Activated T-helper 1 cell treated with anti-CD3 and anti-CD28 coated beads, Interleukin-12 subunit alpha, Interleukin-12 subunit beta, Interleukin-2, Interleukin-4 antibody, amounts not matched to agents 30 ng/mL and 10 ng/mL and 1 ng/mL, durations not matched to agents 14 hours and 24 hours and 36 hours (primary cell): ENCODE data around the gene ANGPTL2. TPM values are rescaled to one million over a fixed set of nuclear protein-coding genes. Genes with fewer than 3 reads are reported as not detected.

ENCODE experiments used
- DNase-seq: peaks from one replicate; pipeline ENCODE4 v3.0.0; 2021; ENCODE audit warnings: low spot score
- H3K27ac Mint-ChIP-seq: one replicate; pipeline ENCODE4 v1.8.0; 2021; ENCODE audit warnings: mild to moderate bottlenecking, mixed read lengths
- H3K27me3 Mint-ChIP-seq: one replicate; pipeline ENCODE4 v1.8.0; 2022; ENCODE audit warnings: mild to moderate bottlenecking, moderate library complexity, mixed read lengths; ENCODE audit not compliant: insufficient read depth
- H3K36me3 Mint-ChIP-seq: one replicate; pipeline ENCODE4 v1.8.0; 2021; ENCODE audit warnings: low read depth, mixed read lengths
- H3K4me1 Mint-ChIP-seq: one replicate; pipeline ENCODE4 v1.8.0; 2021; ENCODE audit warnings: low read depth, mixed read lengths
- H3K4me3 Mint-ChIP-seq: one replicate; pipeline ENCODE4 v1.8.0; 2021; ENCODE audit warnings: mild to moderate bottlenecking, moderate library complexity, mixed read lengths
- H3K9me3 Mint-ChIP-seq: one replicate; pipeline ENCODE4 v1.8.0; 2021; ENCODE audit warnings: mixed read lengths
- intact Hi-C: fragments of 100-400 bp; cut with micrococcal nuclease; formaldehyde crosslinking; loops from one replicate; pipeline ENCODE4 v1.15.1; 2024
- total RNA-seq: library from RNA; stranded (reverse); gene quantifications from 2 replicates; pipeline ENCODE4 v1.2.3, GENCODE V29; 2022

ANGPTL2 gene
- total RNA-seq, 1 donor from 2014 or later: not detected

GRCh38 chr9:127114606-127115005, 7.8 kb downstream of the ANGPTL2 start:
- intact Hi-C loops: no loop called here
- no peak for DNase-seq

GRCh38 chr9:127113191-127113972, 9.1 kb downstream of the ANGPTL2 start:
- Mint-ChIP-seq H3K4me1 (peaks cover 18% of the 10 kb centered on the region), H3K27ac (no peak overlapping the region), H3K27me3 (peaks cover 15% of the 10 kb centered on the region), H3K9me3 (no peaks in the 10 kb centered on the region), H3K36me3 (peaks cover 2% of the 10 kb centered on the region), H3K4me3 (no peak overlapping the region)
- no peak for DNase-seq
- intact Hi-C loops: no loop called here

More at GRCh38 chr9:127114606-127115005, 7.8 kb downstream of the ANGPTL2 start:
- Mint-ChIP-seq H3K9me3 (no peaks in the 10 kb centered on the region), H3K36me3 (peaks cover 2% of the 10 kb centered on the region), H3K27ac (no peak overlapping the region), H3K27me3 (peaks cover 16% of the 10 kb centered on the region), H3K4me3 (no peak overlapping the region), H3K4me1 (peaks cover 18% of the 10 kb centered on the region)

- Mint-ChIP-seq H3K4me1 (peaks cover 18% of the 10 kb centered on the region), H3K27ac (no peak overlapping the region), H3K9me3 (no peaks in the 10 kb centered on the region), H3K27me3 (peaks cover 15% of the 10 kb centered on the region), H3K4me3 (no peak overlapping the region), H3K36me3 (peaks cover 2% of the 10 kb centered on the region)
- DNase-seq: no peak
- intact Hi-C loops: no loop called here
These were observed 9.7 kb downstream of the ANGPTL2 start for GRCh38 chr9:127112735-127113161.

GRCh38 chr9:127112056-127112455, 10.4 kb downstream of the ANGPTL2 start:
- peaks cover 2% of the 10 kb centered on the region for H3K36me3 Mint-ChIP-seq
- H3K4me3 Mint-ChIP-seq: no peak overlapping the region
- intact Hi-C loops: no loop called here
- peaks cover 14% of the 10 kb centered on the region for H3K4me1 Mint-ChIP-seq
- no peaks in the 10 kb centered on the region for H3K9me3 Mint-ChIP-seq
- H3K27ac Mint-ChIP-seq: no peak overlapping the region
- DNase-seq: no peak
- H3K27me3 Mint-ChIP-seq: peaks cover 13% of the 10 kb centered on the region

GRCh38 chr9:127109212-127109711, 13.2 kb downstream of the ANGPTL2 start:
- no peaks in the 10 kb centered on the region for H3K36me3 Mint-ChIP-seq
- DNase-seq: no peak
- H3K9me3 Mint-ChIP-seq: no peaks in the 10 kb centered on the region
- intact Hi-C loops: no loop called here
- no peaks in the 10 kb centered on the region for H3K4me1 Mint-ChIP-seq
- H3K27me3 Mint-ChIP-seq: peaks cover 22% of the 10 kb centered on the region
- H3K27ac Mint-ChIP-seq: no peak overlapping the region
- no peak overlapping the region for H3K4me3 Mint-ChIP-seq

- DNase-seq: no peak
- H3K9me3 Mint-ChIP-seq: no peaks in the 10 kb centered on the region
- intact Hi-C loops: no loop called here
- H3K36me3 Mint-ChIP-seq: no peaks in the 10 kb centered on the region
- no peaks in the 10 kb centered on the region for H3K4me1 Mint-ChIP-seq
- H3K4me3 Mint-ChIP-seq: no peak overlapping the region
- peaks cover 22% of the 10 kb centered on the region for H3K27me3 Mint-ChIP-seq
- H3K27ac Mint-ChIP-seq: no peak overlapping the region
These were observed 14.2 kb downstream of the ANGPTL2 start for GRCh38 chr9:127107929-127108876.

- Mint-ChIP-seq H3K4me1 (no peaks in the 10 kb centered on the region), H3K9me3 (no peaks in the 10 kb centered on the region), H3K27me3 (peaks cover 22% of the 10 kb centered on the region), H3K36me3 (no peaks in the 10 kb centered on the region), H3K4me3 (no peak overlapping the region), H3K27ac (no peak overlapping the region)
- intact Hi-C loops: no loop called here
- DNase-seq: no peak
These were observed 15.1 kb downstream of the ANGPTL2 start for GRCh38 chr9:127107171-127107928.

GRCh38 chr9:127106466-127106855, 16.0 kb downstream of the ANGPTL2 start:
- intact Hi-C loops: no loop called here
- Mint-ChIP-seq H3K4me1 (no peaks in the 10 kb centered on the region), H3K36me3 (no peaks in the 10 kb centered on the region), H3K27ac (no peak overlapping the region), H3K4me3 (no peak overlapping the region), H3K27me3 (peaks cover 25% of the 10 kb centered on the region), H3K9me3 (no peaks in the 10 kb centered on the region)
- no peak for DNase-seq

- Mint-ChIP-seq H3K4me3 (no peak overlapping the region), H3K27me3 (peaks cover 30% of the 10 kb centered on the region), H3K9me3 (no peaks in the 10 kb centered on the region), H3K4me1 (no peaks in the 10 kb centered on the region), H3K27ac (no peak overlapping the region), H3K36me3 (no peaks in the 10 kb centered on the region)
- no peak for DNase-seq
- intact Hi-C loops: no loop called here
These were observed 16.5 kb downstream of the ANGPTL2 start for GRCh38 chr9:127105805-127106465.

- intact Hi-C loops: no loop called here
- Mint-ChIP-seq H3K36me3 (no peaks in the 10 kb centered on the region), H3K9me3 (no peaks in the 10 kb centered on the region), H3K4me1 (no peaks in the 10 kb centered on the region), H3K27ac (no peak overlapping the region), H3K27me3 (peaks cover 22% of the 10 kb centered on the region), H3K4me3 (no peak overlapping the region)
- no peak for DNase-seq
These were observed 17.7 kb downstream of the ANGPTL2 start for GRCh38 chr9:127104581-127105311.

GRCh38 chr9:127102788-127103187, 19.6 kb downstream of the ANGPTL2 start:
- no peak overlapping the region for H3K27ac Mint-ChIP-seq
- H3K9me3 Mint-ChIP-seq: no peaks in the 10 kb centered on the region
- no peak for DNase-seq
- H3K4me3 Mint-ChIP-seq: no peak overlapping the region
- intact Hi-C loops: no loop called here
- peaks cover 20% of the 10 kb centered on the region for H3K27me3 Mint-ChIP-seq
- no peaks in the 10 kb centered on the region for H3K36me3 Mint-ChIP-seq
- no peaks in the 10 kb centered on the region for H3K4me1 Mint-ChIP-seq
